ENCODE measurements around the gene RPL3. TPM values are rescaled to one million over a fixed set of nuclear protein-coding genes. Genes with fewer than 3 reads are reported as not detected.

Gene RPL3
- total RNA-seq, 1 donor = 3,122 TPM

GRCh38 chr22:39298241-39298987, 21.0 kb downstream of the RPL3 start:
- DNase-seq (ENCODE audit: low read depth) = no peak
- TF ChIP-seq CTCF (IDR thresholded peaks at IDR 0.05; ENCODE audit: insufficient read depth, low read length) = no peak
- H3K4me3 ChIP-seq (ENCODE audit: low read depth, low read length) = no peak overlapping the region

- no peak overlapping the region for H3K4me3 ChIP-seq (ENCODE audit: low read depth, low read length)
- TF ChIP-seq CTCF (IDR thresholded peaks at IDR 0.05; ENCODE audit: insufficient read depth, low read length) = no peak
- no peak for DNase-seq (ENCODE audit: low read depth)
Observed at GRCh38 chr22:39297490-39298240, 21.8 kb downstream of the RPL3 start.

GRCh38 chr22:39296981-39297489, 22.4 kb downstream of the RPL3 start:
- DNase-seq (ENCODE audit: low read depth) = no peak
- no peak overlapping the region for H3K4me3 ChIP-seq (ENCODE audit: low read depth, low read length)
- no peak for TF ChIP-seq CTCF (IDR thresholded peaks at IDR 0.05; ENCODE audit: insufficient read depth, low read length)

- TF ChIP-seq CTCF (IDR thresholded peaks at IDR 0.05; ENCODE audit: insufficient read depth, low read length) = no peak
- no peak overlapping the region for H3K4me3 ChIP-seq (ENCODE audit: low read depth, low read length)
- no peak for DNase-seq (ENCODE audit: low read depth)
Observed at GRCh38 chr22:39296535-39296934, 22.9 kb downstream of the RPL3 start.

GRCh38 chr22:39294571-39295468, 24.6 kb downstream of the RPL3 start:
- no peak for DNase-seq (ENCODE audit: low read depth)
- no peak for TF ChIP-seq CTCF (IDR thresholded peaks at IDR 0.05; ENCODE audit: insufficient read depth, low read length)
- H3K4me3 ChIP-seq (ENCODE audit: low read depth, low read length) = no peak overlapping the region

- no peak for DNase-seq (ENCODE audit: low read depth)
- H3K4me3 ChIP-seq (ENCODE audit: low read depth, low read length) = no peak overlapping the region
- no peak for TF ChIP-seq CTCF (IDR thresholded peaks at IDR 0.05; ENCODE audit: insufficient read depth, low read length)
Observed at GRCh38 chr22:39293766-39294368, 25.6 kb downstream of the RPL3 start.

Measured in fibroblast of the aortic adventitia (primary cell).